Glutamatergic neuron (in vitro differentiated cells): ENCODE measurements around the gene ESYT2. TPM values are rescaled to one million over a fixed set of nuclear protein-coding genes. Genes with fewer than 3 reads are reported as not detected.

Source experiments
- DNase-seq: peaks from one replicate; pipeline ENCODE4 v3.0.0; 2022
- H3K27ac Mint-ChIP-seq: one replicate; pipeline ENCODE4 v1.8.0; 2020; ENCODE audit warnings: mild to moderate bottlenecking, mixed read lengths, inconsistent platforms; ENCODE audit not compliant: unreplicated experiment
- H3K27me3 Mint-ChIP-seq: one replicate; pipeline ENCODE4 v1.8.0; 2020; ENCODE audit warnings: mild to moderate bottlenecking, moderate library complexity, mixed read lengths, inconsistent platforms; ENCODE audit not compliant: unreplicated experiment
- H3K36me3 Mint-ChIP-seq: one replicate; pipeline ENCODE4 v1.8.0; 2020; ENCODE audit warnings: mild to moderate bottlenecking, mixed read lengths, inconsistent platforms; ENCODE audit not compliant: unreplicated experiment
- H3K4me1 Mint-ChIP-seq: one replicate; pipeline ENCODE4 v1.8.0; 2020; ENCODE audit warnings: mild to moderate bottlenecking, low read depth, mixed read lengths, inconsistent platforms; ENCODE audit not compliant: unreplicated experiment
- H3K4me3 Mint-ChIP-seq: one replicate; pipeline ENCODE4 v1.8.0; 2020; ENCODE audit warnings: mild to moderate bottlenecking, mixed read lengths, inconsistent platforms; ENCODE audit not compliant: unreplicated experiment
- H3K9me3 Mint-ChIP-seq: one replicate; pipeline ENCODE4 v1.8.0; 2020; ENCODE audit warnings: mild to moderate bottlenecking, moderate library complexity, mixed read lengths, inconsistent platforms; ENCODE audit not compliant: unreplicated experiment
- CTCF ChIP-seq: fragments of 200-600 bp; sonication (generic); IDR thresholded peaks from one replicate; pipeline ENCODE4 v1.5.0; 2021; ENCODE audit not compliant: partially characterized antibody, unreplicated experiment
- total RNA-seq: library from RNA; stranded (reverse); fragmentation: NEBNext Ultra II Directional; extraction: Animal tissue kit (Norgen Biotek cat#: 25700); gene quantifications from one replicate; pipeline ENCODE4 v1.2.1, GENCODE V29; 2021; ENCODE audit not compliant: unreplicated experiment

Gene ESYT2
- total RNA-seq, 1 donor from 2014 or later = 41.9 TPM

- no peaks in the 10 kb centered on the region for H3K36me3 Mint-ChIP-seq
- TF ChIP-seq CTCF = no peak
- H3K9me3 Mint-ChIP-seq = peaks cover 1% of the 10 kb centered on the region
- peaks cover 21% of the 10 kb centered on the region for H3K4me1 Mint-ChIP-seq
- no peaks in the 10 kb centered on the region for H3K27me3 Mint-ChIP-seq
- no peak overlapping the region for H3K4me3 Mint-ChIP-seq
- no peak for DNase-seq
- no peak overlapping the region for H3K27ac Mint-ChIP-seq
These were observed 143.6 kb downstream of the ESYT2 start for GRCh38 chr7:158685693-158686092.

- DNase-seq = no peak
- H3K4me1 Mint-ChIP-seq = peaks cover 29% of the 10 kb centered on the region
- H3K4me3 Mint-ChIP-seq = no peak overlapping the region
- no peak overlapping the region for H3K27ac Mint-ChIP-seq
- TF ChIP-seq CTCF = no peak
- H3K27me3 Mint-ChIP-seq = no peaks in the 10 kb centered on the region
- H3K36me3 Mint-ChIP-seq = no peaks in the 10 kb centered on the region
- H3K9me3 Mint-ChIP-seq = no peaks in the 10 kb centered on the region
These were observed 145.0 kb downstream of the ESYT2 start for GRCh38 chr7:158684329-158684728.

GRCh38 chr7:158683541-158683940 is 145.8 kb downstream of the ESYT2 start:
- Mint-ChIP-seq H3K4me3 (peak overlapping the region; percentile 25), H3K27me3 (no peaks in the 10 kb centered on the region), H3K9me3 (no peaks in the 10 kb centered on the region), H3K27ac (peak overlapping the region; percentile 88), H3K36me3 (no peaks in the 10 kb centered on the region), H3K4me1 (peaks cover 28% of the 10 kb centered on the region)
- no peak for DNase-seq
- TF ChIP-seq CTCF = no peak

- no peak for TF ChIP-seq CTCF
- no peaks in the 10 kb centered on the region for H3K9me3 Mint-ChIP-seq
- no peaks in the 10 kb centered on the region for H3K27me3 Mint-ChIP-seq
- peaks cover 25% of the 10 kb centered on the region for H3K4me1 Mint-ChIP-seq
- H3K27ac Mint-ChIP-seq = peak overlapping the region; percentile 77
- no peak for DNase-seq
- H3K36me3 Mint-ChIP-seq = no peaks in the 10 kb centered on the region
- H3K4me3 Mint-ChIP-seq = no peak overlapping the region
These were observed 146.9 kb downstream of the ESYT2 start for GRCh38 chr7:158682456-158682855.

Other genes with a start within 250 kb of the ESYT2 start
- 49.0 TPM for gene PTPRN2, start 241.7 kb downstream of the ESYT2 start, total RNA-seq
- gene NCAPG2, start 124.7 kb downstream of the ESYT2 start, total RNA-seq = 27.2 TPM
- gene DYNC2I1, start 27.0 kb upstream of the ESYT2 start, total RNA-seq = 21.6 TPM